GM18517 (cell line): ENCODE data around the gene CHCHD6.
"Not testable (repeated sequence)": the region's sequence is repeated elsewhere in the genome, so short reads cannot be mapped to it uniquely, and the experiment has no call there.

Source experiments
- ATAC-seq: cut with Tn5 transposase; IDR thresholded peaks from one replicate; pipeline ENCODE4 v1.9.1; 2021; ENCODE audit warnings: mild to moderate bottlenecking, moderate library complexity; ENCODE audit not compliant: unreplicated experiment

CHCHD6 gene

GRCh38 chr3:126765187-126766069, 61.4 kb downstream of the CHCHD6 start:
- ATAC-seq, result no peak

- ATAC-seq, result no peak
Observed at GRCh38 chr3:126766653-126767052, 62.6 kb downstream of the CHCHD6 start.

GRCh38 chr3:126768903-126769302, 64.9 kb downstream of the CHCHD6 start:
- no peak for ATAC-seq

DNA sequence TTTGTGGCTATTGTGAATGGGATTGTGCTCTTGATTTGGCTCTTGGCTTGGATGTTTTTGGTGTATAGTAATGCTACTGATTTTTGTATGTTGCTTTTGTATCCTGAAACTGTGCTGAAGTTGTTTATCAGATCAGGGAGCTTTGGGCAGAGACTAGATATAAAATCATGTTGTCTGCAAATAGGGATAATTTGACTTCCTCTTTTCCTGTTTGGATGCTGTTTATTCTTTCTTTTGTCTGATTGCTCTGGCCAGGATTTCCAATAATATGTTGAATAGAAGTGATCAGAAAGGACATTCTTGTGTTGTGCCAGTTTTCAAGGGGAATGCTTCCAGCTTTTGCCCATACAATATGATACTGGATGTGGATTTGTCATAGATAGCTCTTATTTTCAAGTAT, 66.1 kb downstream of the CHCHD6 start:
- ATAC-seq, result no peak

DNA sequence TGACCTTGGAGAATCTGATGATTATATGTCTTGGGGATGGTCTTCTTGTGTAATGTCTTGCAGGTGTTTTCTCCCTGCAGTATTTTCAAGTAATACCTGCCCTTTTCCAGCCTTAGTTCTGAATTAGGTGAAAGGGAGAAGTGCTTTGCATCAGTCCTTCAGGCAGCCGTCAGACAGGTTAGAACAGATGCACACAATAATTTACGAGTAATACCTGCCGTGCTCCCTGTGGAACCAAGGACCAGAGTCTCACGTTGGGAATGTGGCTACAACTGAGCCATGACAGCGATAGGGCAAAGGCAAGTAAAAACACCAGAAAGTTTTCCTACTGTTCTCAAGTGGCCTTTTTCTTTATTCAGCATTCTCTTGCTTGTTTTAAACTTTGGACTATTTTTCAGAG, 69.1 kb downstream of the CHCHD6 start:
- no peak for ATAC-seq

DNA sequence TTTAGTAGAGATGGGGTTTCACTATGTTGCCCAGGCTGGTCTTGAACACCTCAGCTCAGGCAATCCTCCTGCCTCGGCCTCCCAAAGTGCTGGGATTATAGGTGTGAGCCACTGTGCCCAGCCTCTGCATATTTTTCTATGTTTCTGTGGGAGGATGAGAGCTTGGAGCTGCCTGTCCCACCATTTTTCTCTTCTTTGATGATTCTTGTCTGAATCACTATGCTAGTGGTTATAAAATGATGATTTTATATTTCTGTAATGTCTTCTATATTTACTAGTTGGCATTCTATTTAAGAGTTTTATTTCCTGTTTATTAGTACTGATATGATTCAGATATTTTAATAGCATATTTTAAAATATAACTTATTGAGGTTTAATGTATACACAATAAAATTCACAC, 69.7 kb downstream of the CHCHD6 start:
- ATAC-seq, result no peak

GRCh38 chr3:126777366-126777765, 73.3 kb downstream of the CHCHD6 start:
- no peak for ATAC-seq

- ATAC-seq, result no peak
Observed at GRCh38 chr3:126780666-126781065, 76.6 kb downstream of the CHCHD6 start.

DNA sequence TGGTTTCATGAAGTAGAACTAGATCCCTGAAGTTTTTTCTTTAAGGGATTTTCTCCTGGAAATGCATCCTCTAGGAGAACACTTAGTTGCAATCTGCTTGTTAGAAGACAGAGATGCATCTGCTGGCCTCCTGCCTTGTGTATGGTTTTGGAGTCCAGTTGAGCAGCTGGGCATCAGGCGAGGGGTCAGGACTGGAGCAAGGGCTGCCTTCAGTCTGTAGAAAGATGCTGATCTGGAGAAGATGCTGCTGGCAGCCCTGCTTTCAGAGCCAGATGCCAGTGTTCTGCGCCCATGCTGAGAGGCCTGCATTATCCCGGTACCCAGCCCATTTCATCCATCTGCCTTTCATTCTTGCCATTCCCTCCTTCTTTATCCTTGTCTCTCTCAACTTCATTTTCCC, 77.4 kb downstream of the CHCHD6 start:
- no peak for ATAC-seq

- ATAC-seq, result no peak
Observed at GRCh38 chr3:126781889-126782491, 78.0 kb downstream of the CHCHD6 start.

- no peak for ATAC-seq
Observed at GRCh38 chr3:126782536-126782935, 78.5 kb downstream of the CHCHD6 start.

- ATAC-seq, result no peak
Observed at GRCh38 chr3:126784254-126784653, 80.2 kb downstream of the CHCHD6 start.

GRCh38 chr3:126791320-126791719, 87.3 kb downstream of the CHCHD6 start:
- ATAC-seq, result not testable (repeated sequence)

- no peak for ATAC-seq
Observed at GRCh38 chr3:126792998-126793397, 89.0 kb downstream of the CHCHD6 start.

GRCh38 chr3:126797563-126797962, 93.5 kb downstream of the CHCHD6 start:
- no peak for ATAC-seq

GRCh38 chr3:126798521-126798920, 94.5 kb downstream of the CHCHD6 start:
- no peak for ATAC-seq

- ATAC-seq, result no peak
Observed at GRCh38 chr3:126799099-126799498, 95.1 kb downstream of the CHCHD6 start.

DNA sequence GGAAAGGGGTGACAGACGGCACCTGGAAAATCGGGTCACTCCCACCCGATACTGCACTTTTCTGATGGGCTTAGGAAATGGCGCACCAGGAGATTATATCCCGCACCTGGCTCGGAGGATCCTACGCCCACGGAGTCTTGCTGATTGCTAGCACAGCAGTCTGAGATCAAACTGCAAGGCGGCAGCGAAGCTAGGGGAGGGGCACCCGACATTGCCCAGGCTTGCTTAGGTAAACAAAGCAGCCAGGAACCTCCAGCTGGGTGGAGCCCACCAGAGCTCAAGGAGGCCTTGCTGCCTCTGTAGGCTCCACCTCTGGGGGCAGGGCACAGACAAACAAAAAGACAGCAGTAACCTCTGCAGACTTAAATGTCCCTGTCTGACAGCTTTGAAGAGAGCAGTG, 97.3 kb downstream of the CHCHD6 start:
- not testable (repeated sequence) for ATAC-seq

- ATAC-seq, result no peak
Observed at GRCh38 chr3:126807795-126808194, 103.8 kb downstream of the CHCHD6 start.

- no peak for ATAC-seq
Observed at GRCh38 chr3:126811530-126811929, 107.5 kb downstream of the CHCHD6 start.

DNA sequence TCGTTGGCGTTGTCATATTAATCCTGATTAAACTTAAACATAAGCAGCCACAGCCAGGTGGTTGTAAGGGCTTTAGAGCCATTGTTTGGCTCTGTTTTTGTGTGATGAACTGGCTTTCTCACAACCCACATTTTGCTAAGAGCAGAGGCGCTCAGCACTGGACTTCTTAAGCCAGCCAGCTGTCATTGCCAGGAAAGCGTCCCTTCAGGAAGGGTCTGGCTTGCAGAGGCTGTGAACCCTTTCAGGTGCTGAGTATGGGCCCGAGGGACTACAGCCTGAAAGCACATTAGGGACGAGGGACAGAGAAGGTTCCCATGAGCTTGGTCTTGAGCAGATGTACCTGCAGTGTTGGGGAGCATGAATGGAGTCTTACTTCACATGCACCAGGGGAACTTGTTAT, 112.3 kb downstream of the CHCHD6 start:
- no peak for ATAC-seq

DNA sequence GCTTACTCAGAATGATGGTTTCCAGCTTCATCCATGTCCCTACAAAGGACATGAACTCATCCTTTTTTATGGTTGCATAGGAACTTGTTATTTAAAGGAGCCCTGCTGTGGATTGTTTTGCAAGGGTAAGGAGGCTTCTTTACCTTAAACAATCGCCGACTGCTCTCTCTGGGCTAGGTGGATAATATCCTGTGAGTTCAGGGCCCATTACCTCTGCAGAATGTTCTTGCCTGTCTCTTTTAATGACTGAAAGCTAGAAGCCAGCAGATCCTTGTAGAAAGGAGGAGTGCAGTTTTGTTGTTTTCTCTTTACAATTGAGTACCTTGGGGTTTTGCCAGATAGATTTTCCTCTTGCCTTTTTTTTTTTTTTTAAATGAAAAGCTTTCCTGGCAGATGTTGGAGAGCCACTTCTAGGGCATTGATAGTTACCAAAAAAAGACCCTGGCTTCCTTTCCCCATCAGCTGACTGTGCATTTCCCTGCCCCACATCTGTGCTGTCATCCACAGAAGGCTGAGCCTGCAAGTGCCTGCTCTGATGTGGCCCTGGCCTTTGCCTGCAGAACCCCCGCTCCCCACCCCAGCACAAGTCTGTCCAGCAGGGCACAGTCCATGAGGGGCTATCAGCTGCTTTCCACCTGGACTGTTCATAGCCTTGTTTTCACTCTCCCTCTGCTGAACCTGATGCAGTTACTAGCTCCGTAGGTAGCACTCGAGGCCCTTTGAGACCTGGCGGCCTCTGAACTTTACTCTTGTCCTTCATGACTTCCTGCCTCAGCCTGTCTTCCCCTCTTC, 113.1 kb downstream of the CHCHD6 start:
- no peak for ATAC-seq
